Measurements from ENCODE around the gene ARL13B.
"Not testable (repeated sequence)": the region's sequence is repeated elsewhere in the genome, so short reads cannot be mapped to it uniquely, and the experiment has no call there.

The ARL13B gene

DNA sequence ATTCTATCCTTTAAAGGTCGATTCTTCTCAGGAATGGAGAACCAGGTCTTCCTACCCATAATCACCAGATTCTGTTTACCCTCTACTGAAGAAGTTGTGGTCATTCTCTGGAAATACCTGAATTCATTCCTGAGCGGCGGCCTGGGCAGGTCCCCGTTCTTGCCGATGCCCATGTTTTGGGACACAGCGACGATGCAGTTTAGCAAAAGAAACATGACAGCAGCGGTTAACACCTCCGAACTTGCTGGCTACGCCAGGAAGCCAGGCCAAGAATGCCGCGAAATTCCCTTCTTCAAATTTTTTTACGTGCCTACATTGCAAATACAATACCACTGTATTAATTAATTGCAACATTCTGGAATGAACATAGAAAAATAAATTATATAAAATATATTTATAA lies 81.3 kb downstream of the ARL13B start:
- H3K4me3 ChIP-seq (ENCODE audit: low read depth, low read length), result no peak overlapping the region

DNA sequence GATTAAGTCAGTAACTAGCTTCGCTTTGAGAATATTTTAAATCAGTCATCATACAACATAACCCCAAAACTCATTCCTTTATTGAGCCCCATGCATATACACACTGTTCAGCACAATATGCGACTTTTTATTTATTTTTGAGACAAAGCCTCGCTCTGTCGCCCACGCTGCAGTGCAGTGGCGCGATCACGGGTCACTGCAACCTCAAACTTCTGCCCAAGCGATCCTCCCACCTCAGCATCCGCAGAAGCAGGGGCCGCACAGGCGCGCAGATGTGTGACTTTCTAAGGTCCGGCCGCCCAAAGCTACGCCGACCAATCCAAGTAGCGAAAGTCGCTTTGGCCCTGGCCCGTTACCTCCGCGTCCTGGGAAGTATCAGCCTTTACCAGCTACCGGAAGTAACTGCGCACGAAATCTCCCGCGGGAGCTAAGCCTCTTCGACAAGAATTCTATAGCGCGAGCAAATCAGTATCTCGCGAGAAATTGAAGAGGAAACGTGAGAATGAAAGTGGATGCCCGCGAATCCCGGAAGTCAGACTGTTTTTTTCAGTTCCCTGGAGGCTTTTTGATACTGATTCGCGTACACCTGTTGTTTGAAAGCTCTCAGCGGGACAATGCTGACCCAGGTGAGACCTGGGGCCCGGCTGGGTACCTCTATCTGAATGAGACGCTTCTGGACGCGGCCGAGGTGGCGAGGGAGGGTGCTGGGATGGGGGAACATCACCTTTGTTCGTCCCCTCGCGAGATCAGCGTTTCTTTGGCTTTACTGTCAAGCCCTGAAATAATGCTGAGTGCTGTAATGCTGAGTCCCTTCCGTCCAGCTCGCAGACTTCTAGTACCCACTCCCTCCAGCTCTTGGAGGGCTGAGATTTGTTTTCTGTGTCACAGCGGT lies 82.8 kb downstream of the ARL13B start, which contains the start of the genes DHFR2 and NSUN3:
DHFR2 (minus strand) TSS at position 404 of the 892 bp plus-strand sequence. CDS start 1,405 bp downstream, outside the sequence.
NSUN3 (plus strand) TSS at position 549 of the 892 bp plus-strand sequence; CDS start at position 615, 66 bp downstream.
- peak within 1 kb of the TSS; percentile 90 for H3K4me3 ChIP-seq (ENCODE audit: low read depth, low read length)

DNA sequence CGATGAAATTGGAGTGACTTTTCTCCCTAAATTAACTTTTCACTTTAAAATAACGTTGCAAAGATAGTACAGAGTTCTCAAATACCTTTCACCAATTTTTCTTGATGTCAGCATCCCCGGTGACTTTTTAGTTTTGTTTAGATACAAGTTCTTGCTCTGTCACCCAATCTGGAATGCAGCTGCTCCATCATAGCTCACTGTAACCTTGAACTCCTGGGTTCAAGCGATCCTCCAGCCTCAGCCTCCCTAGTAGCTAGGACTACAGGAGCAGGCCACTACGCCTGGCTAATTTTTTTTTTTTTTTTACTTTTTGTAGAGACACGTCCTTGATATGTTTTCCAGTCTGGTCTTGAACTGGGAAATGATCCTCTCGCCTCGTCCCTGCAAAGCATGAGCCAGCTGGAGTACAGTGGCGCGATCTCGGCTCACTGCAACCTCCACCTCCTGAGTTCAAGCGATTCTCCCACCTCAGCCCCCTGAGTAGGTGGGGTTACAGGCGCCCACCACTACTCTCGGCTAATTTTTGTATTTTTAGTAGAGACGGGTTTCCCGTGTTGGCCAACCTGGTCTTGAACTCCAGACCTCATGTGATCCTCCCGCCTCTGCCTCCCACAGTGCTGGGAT lies 83.7 kb downstream of the ARL13B start:
- peak overlapping the region; percentile 90 for H3K4me3 ChIP-seq (ENCODE audit: low read depth, low read length)

DNA sequence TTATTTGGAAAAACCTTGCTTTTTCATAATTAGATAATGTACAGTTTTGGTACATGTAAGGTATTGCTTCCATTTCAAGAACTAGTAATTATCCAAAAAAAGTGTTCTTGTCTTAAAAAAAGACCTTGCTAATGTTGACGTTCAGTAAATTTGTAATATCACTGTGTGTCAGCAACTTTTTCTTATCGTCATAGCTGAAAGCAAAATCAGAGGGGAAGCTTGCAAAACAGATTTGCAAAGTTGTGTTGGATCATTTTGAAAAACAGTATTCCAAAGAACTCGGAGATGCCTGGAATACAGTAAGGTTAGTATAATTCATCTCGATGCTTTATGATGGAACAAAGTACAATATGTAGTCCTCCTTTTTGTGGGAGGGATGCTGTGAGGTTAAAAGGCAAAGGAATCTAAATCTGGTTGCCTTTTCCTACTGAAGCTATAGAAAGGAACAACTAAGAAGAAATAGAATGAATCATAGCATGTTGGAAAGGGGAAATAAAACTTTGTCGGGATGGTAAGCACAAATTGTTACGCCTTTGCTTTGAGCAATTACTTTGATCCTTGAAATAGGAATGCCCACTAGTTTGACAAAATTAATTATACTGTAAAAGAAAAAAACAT lies 84.4 kb downstream of the ARL13B start:
- H3K4me3 ChIP-seq (ENCODE audit: low read depth, low read length), result no peak overlapping the region

DNA sequence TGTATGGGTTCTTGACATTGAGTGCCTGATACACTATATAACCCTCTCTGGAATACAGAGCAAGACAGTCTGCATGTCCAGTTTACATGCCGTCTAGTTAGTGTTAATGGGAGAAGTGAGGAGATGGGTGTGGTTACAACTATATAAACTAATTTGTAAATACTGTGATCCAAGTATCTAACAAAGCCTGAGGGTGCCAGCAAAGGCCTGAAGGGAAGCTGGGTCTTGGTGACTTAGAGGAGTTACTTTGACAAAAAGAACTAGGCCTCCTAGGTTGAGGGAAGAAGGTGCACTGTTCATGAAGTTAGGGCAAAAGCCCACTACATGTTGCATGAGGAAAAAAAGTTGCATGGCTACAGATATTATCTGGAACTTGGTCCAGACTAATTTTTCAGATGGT lies 85.2 kb downstream of the ARL13B start:
- no peak overlapping the region for H3K4me3 ChIP-seq (ENCODE audit: low read depth, low read length)

DNA sequence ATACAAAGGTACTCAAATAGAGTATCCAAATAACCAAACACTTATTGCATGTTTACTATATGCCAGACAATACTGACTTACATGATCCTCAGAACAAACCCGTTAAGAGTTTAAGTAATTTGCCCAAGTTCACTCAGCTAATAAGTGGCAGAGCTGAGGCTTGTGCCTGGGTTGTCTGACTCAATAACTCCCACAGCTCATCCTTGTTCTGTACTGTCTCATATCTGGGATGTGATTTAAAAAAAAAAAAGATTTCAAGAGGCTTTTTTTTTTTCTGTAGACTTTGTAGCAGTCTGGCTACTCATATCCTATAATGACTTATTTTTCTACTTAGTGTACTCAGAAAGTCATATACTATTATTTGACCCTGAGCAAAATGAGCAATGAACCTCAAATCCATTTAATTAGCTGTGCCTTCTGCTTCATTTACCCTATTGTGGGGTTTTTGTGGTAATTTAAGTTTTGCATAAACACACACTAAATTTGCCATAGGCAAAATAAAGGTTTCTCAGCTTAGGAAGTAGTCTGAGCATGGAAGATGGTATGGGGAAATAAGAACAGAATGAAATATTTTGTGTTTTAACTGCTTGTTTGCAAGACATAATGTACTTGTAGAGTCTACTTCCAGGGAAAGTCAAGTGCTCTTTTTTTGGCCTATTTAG lies 86.0 kb downstream of the ARL13B start:
- H3K4me3 ChIP-seq (ENCODE audit: low read depth, low read length), result no peak overlapping the region

DNA sequence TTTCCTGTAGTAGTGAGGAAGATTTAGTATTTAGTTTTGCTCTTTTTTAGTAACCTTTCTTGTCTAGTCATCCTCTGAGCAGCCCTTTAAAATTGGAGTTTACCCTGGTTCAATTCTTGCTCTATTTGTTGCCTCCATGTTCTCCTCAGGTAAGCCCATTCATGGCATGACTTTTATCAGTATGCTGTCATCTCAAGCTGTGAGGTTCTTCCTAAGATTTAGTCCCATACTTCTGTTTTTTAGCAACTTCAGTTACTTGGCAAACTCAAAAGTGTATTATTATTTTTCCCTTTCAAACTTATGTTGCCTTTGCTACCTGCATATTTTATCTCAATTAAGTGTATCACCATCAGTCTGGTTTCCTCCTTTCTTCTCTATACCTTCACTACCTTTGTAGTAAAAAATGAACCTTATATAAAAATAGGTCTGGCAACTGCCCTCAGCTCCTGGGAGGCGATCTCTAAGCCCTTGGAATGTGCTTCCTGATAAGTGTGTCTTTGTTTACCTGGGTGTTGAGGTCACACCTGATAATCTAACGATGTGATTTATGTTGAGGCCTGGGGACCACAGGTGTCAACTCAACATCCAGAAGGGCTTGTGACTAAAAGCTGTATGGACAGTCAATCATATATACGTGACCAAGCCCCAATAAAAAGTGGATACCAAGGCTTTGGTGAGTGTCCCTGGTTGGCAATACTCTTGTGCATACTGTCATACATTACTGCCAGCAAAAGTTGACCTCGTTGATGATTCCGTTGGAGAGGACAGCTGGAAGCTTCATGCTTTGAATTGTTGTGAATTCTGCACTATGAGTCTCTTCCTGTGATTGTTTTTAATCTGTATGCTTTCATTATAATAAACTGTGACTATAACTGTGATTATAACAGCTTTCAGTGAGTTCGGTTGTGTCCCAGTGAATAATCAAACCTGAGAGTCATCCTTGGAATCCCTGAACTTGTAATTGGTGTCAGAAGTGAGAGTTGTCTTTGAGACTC lies 86.8 kb downstream of the ARL13B start:
- H3K4me3 ChIP-seq (ENCODE audit: low read depth, low read length), result no peak overlapping the region

DNA sequence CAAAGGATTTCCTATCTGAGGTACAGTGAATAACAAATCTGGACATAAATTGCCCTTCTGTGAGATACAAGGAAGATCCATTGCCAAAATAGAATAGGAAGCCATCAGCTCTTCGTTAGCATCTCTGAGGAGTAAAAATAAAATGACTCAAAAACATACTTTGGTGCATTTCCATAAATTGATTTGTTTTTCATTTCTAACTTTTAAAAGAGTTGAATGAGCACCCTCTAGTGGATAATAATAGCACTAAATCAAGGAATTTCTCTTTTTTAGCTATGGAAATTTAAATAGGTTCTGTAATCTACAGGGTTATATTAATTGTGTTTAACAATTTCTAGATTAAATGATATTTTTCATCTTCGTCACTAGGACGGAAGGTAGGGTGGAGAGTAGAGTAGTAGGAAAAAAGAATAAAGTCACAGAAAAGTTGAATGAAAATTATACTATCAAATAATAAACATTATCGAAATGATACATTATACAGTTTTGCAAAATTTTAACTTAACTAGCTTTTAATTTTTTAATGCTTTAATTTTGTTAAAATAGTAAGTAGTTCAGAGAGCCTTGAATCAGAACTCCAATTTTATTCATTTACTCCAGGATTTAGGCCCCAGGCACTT lies 89.3 kb downstream of the ARL13B start:
- H3K4me3 ChIP-seq (ENCODE audit: low read depth, low read length), result no peak overlapping the region

DNA sequence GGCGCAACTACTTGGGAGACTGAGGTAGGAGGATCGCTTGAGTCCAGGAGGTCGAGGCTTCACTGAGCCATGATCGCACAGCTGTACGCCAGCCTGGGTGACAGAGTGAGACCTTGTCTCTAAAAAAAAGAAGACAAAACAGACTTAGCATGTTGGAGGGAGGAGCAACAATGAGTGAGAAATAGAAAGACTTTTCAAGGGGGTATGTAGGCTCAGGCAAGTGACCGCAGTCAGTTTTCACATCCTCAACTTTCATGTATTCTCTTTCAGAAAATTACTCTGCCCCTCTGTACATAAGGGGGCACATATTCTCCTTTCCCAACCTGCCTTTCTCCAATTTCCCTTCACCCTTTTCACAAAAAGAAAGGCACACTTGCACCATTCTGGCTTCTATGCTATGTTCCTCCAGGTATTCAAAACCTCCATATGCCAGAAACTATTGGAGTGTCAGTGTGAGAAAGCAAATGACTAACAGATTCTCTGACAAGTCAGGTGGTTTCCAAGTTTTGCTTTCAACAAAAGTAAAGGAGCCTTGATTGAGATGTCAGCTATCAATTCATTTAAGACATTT lies 90.5 kb downstream of the ARL13B start:
- H3K4me3 ChIP-seq (ENCODE audit: low read depth, low read length), result no peak overlapping the region

DNA sequence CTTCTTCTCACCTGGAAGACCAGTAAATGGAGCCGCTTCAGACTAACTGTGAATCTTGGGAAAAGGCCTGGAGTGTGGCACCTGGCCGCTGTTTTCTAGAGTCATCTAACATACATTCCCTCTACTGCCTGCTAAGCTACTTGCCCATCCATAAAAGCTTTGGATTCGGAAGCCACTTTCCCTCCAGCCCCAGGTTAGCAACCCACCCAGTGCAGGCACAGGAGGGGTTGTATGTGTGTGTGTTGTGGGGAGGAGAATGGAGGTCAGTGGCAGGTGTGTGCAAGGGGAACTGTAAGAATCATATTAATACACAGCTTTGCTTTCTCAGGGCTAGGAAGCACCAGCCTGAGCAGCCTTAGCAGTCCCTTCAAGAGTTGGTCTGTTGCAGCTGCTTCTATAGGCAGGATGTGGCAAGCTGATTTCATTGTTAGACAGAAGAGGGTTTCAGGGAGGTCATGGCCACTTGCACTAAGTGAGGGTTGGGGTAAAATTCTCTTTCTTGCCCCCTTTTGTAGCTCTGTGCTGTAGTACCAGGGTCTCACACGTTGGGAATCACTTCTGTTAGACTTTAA lies 91.8 kb downstream of the ARL13B start:
- H3K4me3 ChIP-seq (ENCODE audit: low read depth, low read length), result no peak overlapping the region

DNA sequence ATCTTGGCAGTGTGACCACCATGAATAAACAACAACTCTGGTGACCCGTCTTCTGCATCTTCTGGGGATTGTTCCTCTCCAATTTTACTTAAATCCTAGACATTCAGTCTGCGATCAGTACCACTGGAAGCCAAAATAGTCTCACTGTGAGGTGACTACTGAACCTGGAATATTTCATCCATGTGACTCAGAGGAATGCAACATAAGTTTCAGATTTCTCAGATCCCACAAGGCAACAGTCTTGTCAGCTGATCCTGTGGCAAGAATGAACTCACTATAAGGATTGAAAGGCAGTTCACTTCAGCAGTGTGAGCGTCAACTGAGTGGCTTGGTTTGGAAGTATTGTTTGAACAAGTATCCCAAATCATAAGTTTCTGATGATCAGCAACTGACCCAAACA lies 96.1 kb downstream of the ARL13B start:
- no peak overlapping the region for H3K4me3 ChIP-seq (ENCODE audit: low read depth, low read length)

DNA sequence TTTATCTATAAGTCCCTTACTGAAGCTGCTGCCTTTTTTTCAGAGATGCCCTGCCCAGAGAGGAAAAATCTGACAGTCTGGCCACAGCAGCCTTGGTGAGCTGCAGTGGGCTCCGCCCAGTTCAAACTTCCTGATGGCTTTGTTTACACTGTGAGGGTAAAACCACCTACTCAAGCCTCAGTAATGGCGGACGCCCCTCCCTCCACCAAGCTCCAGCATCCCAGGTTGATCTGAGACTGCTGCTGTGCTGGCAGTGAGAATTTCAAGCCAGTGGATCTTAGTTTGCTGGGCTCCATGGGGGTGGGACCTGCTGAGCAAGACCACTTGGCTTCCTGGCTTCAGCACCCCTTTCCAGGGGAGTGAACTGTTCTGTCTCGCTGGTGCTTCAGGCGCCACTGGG lies 100.6 kb downstream of the ARL13B start:
- H3K4me3 ChIP-seq (ENCODE audit: low read depth, low read length), result not testable (repeated sequence)

DNA sequence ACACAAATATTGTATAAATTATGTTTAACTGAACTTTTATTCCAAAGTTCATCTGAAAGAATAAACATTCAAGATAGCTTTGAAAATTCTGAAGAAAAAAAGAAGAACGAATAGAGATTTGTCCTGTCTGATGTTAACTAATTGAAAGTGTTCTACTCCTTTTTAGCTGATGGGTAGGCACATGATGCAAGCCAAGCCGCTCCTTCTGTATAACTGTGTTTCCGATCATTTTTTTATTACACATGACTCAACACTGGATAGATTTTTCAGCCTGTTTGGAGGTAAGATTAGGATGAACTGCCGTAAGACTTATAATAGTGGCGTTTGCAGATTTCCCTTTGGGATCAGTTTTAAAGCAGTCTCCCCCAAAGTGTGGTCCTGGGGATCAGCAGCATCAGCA lies 101.9 kb downstream of the ARL13B start:
- no peak overlapping the region for H3K4me3 ChIP-seq (ENCODE audit: low read depth, low read length)

DNA sequence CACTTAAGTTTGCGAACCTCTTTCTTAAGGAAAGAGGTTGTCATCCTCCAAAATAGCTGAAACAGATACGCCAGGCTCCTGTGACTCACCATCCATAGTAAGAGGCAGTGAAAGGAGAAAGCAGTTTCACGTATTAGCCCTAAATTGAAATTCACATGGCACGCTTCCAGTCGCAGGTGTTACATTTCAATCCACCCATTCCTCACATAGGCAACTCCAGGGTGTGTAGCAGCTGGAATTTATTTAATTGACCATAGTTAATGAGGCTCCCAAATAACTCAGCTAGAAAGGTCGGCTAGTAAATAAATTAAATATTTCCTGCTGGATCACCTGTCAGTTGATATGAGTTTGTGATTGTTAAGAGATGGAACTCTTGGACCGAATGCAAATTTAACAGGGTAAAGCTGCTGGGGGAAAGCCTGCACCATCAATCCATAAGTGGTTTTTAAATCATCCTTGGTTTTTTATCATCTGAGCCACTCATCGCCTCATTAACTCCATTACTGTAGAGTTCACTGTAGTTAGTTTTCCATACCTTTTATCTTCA lies 102.5 kb downstream of the ARL13B start:
- H3K4me3 ChIP-seq (ENCODE audit: low read depth, low read length), result no peak overlapping the region

DNA sequence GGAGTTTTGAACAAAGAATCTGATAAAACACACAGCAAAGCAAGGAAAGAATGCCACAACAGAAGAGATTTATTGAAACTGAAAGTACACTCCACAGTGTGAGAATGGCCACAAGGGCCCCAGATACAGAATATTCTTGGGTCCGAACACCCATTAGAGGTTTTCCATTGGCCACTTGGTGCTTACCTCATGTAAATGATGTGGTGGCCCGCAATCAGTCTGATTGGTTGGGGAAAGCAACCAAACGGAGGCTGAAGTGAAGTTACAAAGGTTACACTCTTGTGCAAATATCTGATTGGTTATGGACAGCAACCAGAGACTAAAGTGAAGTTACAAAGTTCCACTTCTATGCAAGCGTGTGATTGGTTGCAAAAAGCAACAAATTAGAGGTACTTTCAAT lies 103.3 kb downstream of the ARL13B start:
- H3K4me3 ChIP-seq (ENCODE audit: low read depth, low read length), result no peak overlapping the region

DNA sequence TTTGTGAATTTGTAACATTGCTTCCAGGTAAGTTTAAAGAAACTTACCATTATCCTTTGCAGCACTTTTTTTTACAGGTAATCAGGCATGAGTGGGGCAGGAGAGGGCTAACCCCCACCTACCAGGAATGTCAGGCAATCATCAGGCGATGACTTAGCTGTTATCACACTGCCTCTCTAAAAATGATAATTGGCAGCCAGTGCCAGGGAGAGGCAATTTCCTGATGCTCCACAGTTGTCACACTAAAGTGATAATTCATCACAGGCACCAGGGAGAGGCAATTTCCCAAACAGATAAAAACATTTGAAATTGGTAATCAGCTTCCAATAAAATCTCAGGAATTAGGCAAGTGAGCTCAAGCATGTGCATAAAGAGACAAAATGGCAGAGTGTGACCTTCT lies 109.2 kb downstream of the ARL13B start:
- no peak overlapping the region for H3K4me3 ChIP-seq (ENCODE audit: low read depth, low read length)

DNA sequence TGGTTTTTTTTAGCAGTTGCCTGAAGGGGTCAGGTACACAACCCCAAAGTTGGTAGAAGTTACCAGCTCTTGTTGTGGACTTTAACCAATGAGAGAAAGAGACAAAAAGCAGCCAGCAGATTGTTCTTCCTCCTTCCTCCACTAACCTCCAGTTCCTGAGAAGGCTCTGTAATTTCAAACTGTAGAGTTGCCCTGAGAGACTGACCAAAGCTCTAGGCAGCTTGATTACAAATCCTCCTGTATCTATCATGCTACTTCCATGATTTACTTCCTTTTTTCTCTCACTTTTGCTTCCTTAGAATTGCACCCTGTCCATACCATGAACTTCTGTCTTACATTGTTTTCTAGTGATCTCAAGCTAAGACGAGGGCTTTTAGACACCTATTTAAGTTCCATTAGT lies 112.1 kb downstream of the ARL13B start:
- no peak overlapping the region for H3K4me3 ChIP-seq (ENCODE audit: low read depth, low read length)

DNA sequence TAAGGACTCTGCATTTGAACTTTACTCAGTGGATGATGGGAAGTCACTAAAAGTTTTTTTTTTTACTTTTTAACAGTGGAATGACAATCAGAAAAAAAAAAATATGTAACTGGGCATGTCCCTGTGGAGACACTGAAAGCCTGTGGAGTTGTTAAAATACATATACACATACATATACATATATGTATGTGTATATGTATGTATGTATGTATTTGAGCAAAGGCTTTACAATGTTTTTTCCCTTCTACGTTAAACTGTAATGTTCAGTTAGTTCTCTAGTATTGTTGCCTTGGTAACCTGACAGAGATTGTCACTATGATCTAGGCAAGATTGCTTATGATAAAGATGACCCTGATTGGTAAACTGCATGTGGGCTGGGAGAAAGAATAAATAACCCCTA lies 113.2 kb downstream of the ARL13B start:
- no peak overlapping the region for H3K4me3 ChIP-seq (ENCODE audit: low read depth, low read length)

DNA sequence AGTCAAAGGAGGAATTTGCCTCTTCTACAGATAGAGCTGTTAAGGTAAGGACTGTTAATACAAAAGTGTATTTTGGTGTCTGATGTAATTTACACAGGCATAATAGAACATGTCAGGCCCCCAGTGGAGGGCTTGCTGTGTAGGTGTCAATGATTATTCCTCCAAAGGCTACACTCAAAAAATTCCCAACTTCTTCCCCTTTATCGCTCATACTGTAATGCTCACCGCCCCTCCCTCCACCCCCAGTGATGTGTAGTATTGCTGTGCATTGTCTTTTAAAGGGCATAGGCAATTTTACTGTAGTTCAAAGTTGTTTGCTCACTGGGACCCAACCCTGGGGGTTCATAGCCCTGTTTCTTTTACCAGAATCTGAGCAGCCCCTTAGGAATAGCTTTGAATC lies 115.2 kb downstream of the ARL13B start:
- no peak overlapping the region for H3K4me3 ChIP-seq (ENCODE audit: low read depth, low read length)

Measured in iPS-11a (cell line).